HepG2 (cell line): Measurements from ENCODE around the gene SS18L1. TPM values are rescaled to one million over a fixed set of nuclear protein-coding genes. Genes with fewer than 3 reads are reported as not detected.

Source experiments
- ATF7 ChIP-seq, 2 experiments: fragments of 450-650 bp in 1 of 2; sonication (generic) in 1 of 2; formaldehyde crosslinking in 1 of 2; IDR thresholded peaks; 2 replicates each; pipeline versions ENCODE4 v1.4.0 to v1.6.1; 2016 to 2020; ENCODE audit warnings: antibody characterized with exemption in 1 of 2, mild to moderate bottlenecking in 1 of 2, missing genetic modification reagents in 1 of 2
- CSRNP1 ChIP-seq: sonication (generic); formaldehyde crosslinking; IDR thresholded peaks from 2 replicates; pipeline ENCODE4 v1.8.1; 2023; ENCODE audit warnings: mild to moderate bottlenecking, missing genetic modification reagents
- HNRNPUL1 ChIP-seq: fragments of 200-400 bp; formaldehyde crosslinking; IDR thresholded peaks from 2 replicates; pipeline ENCODE4 v1.6.1; 2017; ENCODE audit warnings: low read depth, mild to moderate bottlenecking, low read length, moderate library complexity
- KLF16 ChIP-seq, 2 experiments: sonication (generic) in 1 of 2; formaldehyde crosslinking in 1 of 2; IDR thresholded peaks; 2 replicates each; pipeline versions ENCODE4 v1.6.1 to v1.8.0; 2016 to 2023; ENCODE audit warnings: missing genetic modification reagents in 2 of 2, missing compliant biosample characterization in 1 of 2
- PRDM4 ChIP-seq: sonication (generic); formaldehyde crosslinking; IDR thresholded peaks from 2 replicates; pipeline ENCODE4 v1.9.0; 2021; ENCODE audit warnings: missing genetic modification reagents, borderline replicate concordance
- THAP7 ChIP-seq: sonication (generic); formaldehyde crosslinking; IDR thresholded peaks from 2 replicates; pipeline ENCODE4 v1.8.1; 2023; ENCODE audit warnings: mild to moderate bottlenecking, missing genetic modification reagents
- ZNF138 ChIP-seq: sonication (generic); formaldehyde crosslinking; IDR thresholded peaks from 2 replicates; pipeline ENCODE4 v1.5.0; 2020; ENCODE audit warnings: mild to moderate bottlenecking, low read depth, missing genetic modification reagents
- ZNF275 ChIP-seq: sonication (generic); formaldehyde crosslinking; IDR thresholded peaks from 2 replicates; pipeline ENCODE4 v1.8.0; 2022; ENCODE audit warnings: missing genetic modification reagents, mild to moderate bottlenecking, inconsistent platforms, borderline replicate concordance
- ZNF432 ChIP-seq: sonication (generic); formaldehyde crosslinking; IDR thresholded peaks from 2 replicates; pipeline ENCODE4 v1.5.0; 2020; ENCODE audit warnings: missing genetic modification reagents, mild to moderate bottlenecking, borderline replicate concordance
- ZNF446 ChIP-seq: sonication (generic); formaldehyde crosslinking; IDR thresholded peaks from 2 replicates; pipeline ENCODE4 v1.5.0; 2020; ENCODE audit warnings: mild to moderate bottlenecking, missing genetic modification reagents
- ZNF576 ChIP-seq: sonication (generic); formaldehyde crosslinking; IDR thresholded peaks from 2 replicates; pipeline ENCODE4 v1.4.0; 2020; ENCODE audit warnings: mild to moderate bottlenecking, missing genetic modification reagents
- ZNF597 ChIP-seq: sonication (generic); formaldehyde crosslinking; IDR thresholded peaks from 2 replicates; pipeline ENCODE4 v1.5.0; 2020; ENCODE audit warnings: missing genetic modification reagents
- ZNF770 ChIP-seq: sonication (generic); formaldehyde crosslinking; IDR thresholded peaks from 2 replicates; pipeline ENCODE4 v1.5.0; 2020; ENCODE audit warnings: mild to moderate bottlenecking, missing genetic modification reagents
- polyA plus RNA-seq, 8 experiments: library from polyadenylated mRNA; depleted of rRNA in 3 of 8; stranded (reverse) in 7 of 8; unstranded in 1 of 8; fragments of >200 nt; fragmentation: Illumina TruSeq in 4 of 8; extraction: Trizol in 4 of 8; gene quantifications; 2 replicates each; pipeline versions ENCODE4 v1.2.1 to v1.2.3, GENCODE V29; 2011 to 2016; ENCODE audit warnings: low read depth in 4 of 8, missing spikeins in 1 of 8, mixed read lengths in 1 of 8; ENCODE audit not compliant: insufficient read depth in 1 of 8
- total RNA-seq, 5 experiments: library from RNA; depleted of rRNA; stranded (reverse); fragments of >200 nt; fragmentation: Illumina TruSeq; extraction: Trizol; gene quantifications; 2 replicates each; pipeline ENCODE4 v1.2.3, GENCODE V29; 2016; ENCODE audit warnings: low read depth in 1 of 5

SS18L1 gene
- total and polyA plus RNA-seq, 2 of the 13 experiments (the other 11 are each of a cell fraction or from before 2014, with no cell fraction given) = 17.8 to 27.6 TPM

GRCh38 chr20:62182469-62183425 lies 39.2 kb downstream of the SS18L1 start, which contains the start of gene MTG2 (continued):
- TF ChIP-seq ZNF597 (CRISPR knock-in tag) (peak; percentile 97), CSRNP1 (CRISPR knock-in tag) (peak; percentile 97), THAP7 (CRISPR knock-in tag) (peak; percentile 97; the same call in 1 of the 2 replicates), ZNF770 (CRISPR knock-in tag) (peak; percentile 83), ZNF275 (CRISPR knock-in tag) (peak; percentile 95), ZNF576 (CRISPR knock-in tag) (peak; percentile 90), ZNF432 (CRISPR knock-in tag) (no peak; the same call in 1 of the 2 replicates), ATF7 (IDR thresholded peaks at IDR 0.05) (no peak), ATF7 (CRISPR knock-in tag; IDR thresholded peaks at IDR 0.05) (peak; percentile 70; the same call in 1 of the 2 replicates), HNRNPUL1 (peak; percentile 88), ZNF138 (peak; percentile 97), KLF16 (CRISPR knock-in tag; IDR thresholded peaks at IDR 0.05) (peak; percentile 70 to 99; a peak in 3 of 4 replicates), ZNF446 (CRISPR knock-in tag) (peak; percentile 11; the same call in 1 of the 2 replicates), PRDM4 (peak; percentile 42; the same call in 1 of the 2 replicates)
